ENCODE data around the gene PHKB. TPM values are rescaled to one million over a fixed set of nuclear protein-coding genes. Genes with fewer than 3 reads are reported as not detected.

PHKB gene
- total and polyA plus RNA-seq, 2 of the 8 experiments (the other 6 are each of a cell fraction or from before 2014, with no cell fraction given), result 18.6 to 38.3 TPM

DNA sequence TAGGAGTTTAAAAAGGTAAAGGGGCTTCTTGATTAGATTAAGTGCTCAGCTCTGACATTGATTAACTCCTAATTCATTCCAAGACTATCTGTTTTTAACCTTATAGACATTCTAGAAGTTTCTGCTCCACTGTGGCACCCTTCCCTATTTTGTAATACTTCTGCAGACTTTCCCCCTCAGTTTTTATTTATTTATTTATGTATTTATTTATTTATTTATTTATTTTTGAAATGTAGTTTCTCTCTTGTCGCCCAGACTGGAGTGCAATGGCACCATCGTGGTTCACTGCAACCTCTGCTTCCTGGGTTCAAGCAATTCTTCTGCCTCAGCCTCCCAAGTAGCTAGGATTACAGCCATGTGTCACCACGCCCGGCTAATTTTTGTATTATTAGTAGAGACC lies 185.8 kb downstream of the PHKB start:
- TF ChIP-seq KDM5A (IDR thresholded peaks at IDR 0.05; ENCODE audit: low read length) (no peak), TAF7 (optimal IDR thresholded peaks at IDR 0.05; ENCODE audit: borderline replicate concordance, low read depth, low read length) (no peak), EZH2 (IDR thresholded peaks at IDR 0.05; ENCODE audit: low read depth, low read length, severe bottlenecking) (no peak), KDM4A (IDR thresholded peaks at IDR 0.05; ENCODE audit: low read depth, low read length, severe bottlenecking) (no peak), TBP (IDR thresholded peaks at IDR 0.05; ENCODE audit: low read depth, low read length) (no peak)
- H3K27me3 ChIP-seq (replicated peaks in 1 of 4; ENCODE audit: control insufficient read depth in 3 of 4, extremely low read depth in 1 of 4, insufficient read depth in 3 of 4, low read length in 3 of 4), result no peaks in the 10 kb centered on the region
- CTCF ChIA-PET (ENCODE audit: partially characterized antibody), result no interaction called here

More for the DNA sequence above, 185.8 kb downstream of the PHKB start:
- H3K79me1 ChIP-seq (ENCODE audit: low read depth, low read length), result no peaks in the 10 kb centered on the region
- WGBS, 2 experiments (ENCODE audit: extremely low coverage in 1 of 2, insufficient coverage in 1 of 2, insufficient read length in 1 of 2, insufficient replicate concordance in 2 of 2, low coverage in 1 of 2, low lambda C conversion rate in 2 of 2, missing lambda C conversion rate in 1 of 2), result 95% methylated on average over 4 of the region's 4 CpGs; no CpG with 5 or more reads in 1 of the 2 experiments
- H4K20me1 ChIP-seq (replicated peaks in 1 of 2; ENCODE audit: control insufficient read depth in 1 of 2, insufficient read depth in 2 of 2, low read length in 2 of 2), result no peaks in the 10 kb centered on the region
- 0 out of 8 replicates have a peak, but pooled peaks cover 0 to 2% (median 0%) of the 10 kb centered on the region in 4 experiments for H3K36me3 ChIP-seq (ENCODE audit: control insufficient read depth in 2 of 4, insufficient read depth in 4 of 4, low read length in 3 of 4)
- H3K4me1 ChIP-seq (replicated peaks in 1 of 4; ENCODE audit: control insufficient read depth in 3 of 4, insufficient read depth in 4 of 4, low read length in 3 of 4), result no peaks in the 10 kb centered on the region; a peak in 1 of 7 replicates
- H3K9ac ChIP-seq (replicated peaks in 1 of 4; ENCODE audit: extremely low read depth in 1 of 4, low read depth in 3 of 4, low read length in 3 of 4), result no peak overlapping the region
- H2BK5ac ChIP-seq (ENCODE audit: low read depth, low read length), result no peak overlapping the region
- H3K79me2 ChIP-seq (ENCODE audit: control insufficient read depth in 1 of 2, insufficient read depth in 2 of 2, low read length in 2 of 2), result no peaks in the 10 kb centered on the region
- H2BK12ac ChIP-seq (ENCODE audit: low read depth, low read length), result no peak overlapping the region
- H3K9me3 ChIP-seq (ENCODE audit: insufficient read depth in 2 of 2, low read depth in 1 of 2, low read length in 1 of 2), result no peaks in the 10 kb centered on the region
- no peak overlapping the region for H3K4me3 ChIP-seq (ENCODE audit: extremely low read depth in 1 of 4, insufficient read depth in 2 of 4, low read depth in 3 of 4, low read length in 4 of 4)
- POLR2A ChIA-PET (ENCODE audit: partially characterized antibody), result no interaction called here
- H2BK20ac ChIP-seq (ENCODE audit: low read length), result no peak overlapping the region
- H3K4me2 ChIP-seq (ENCODE audit: insufficient read depth in 1 of 2, low read depth in 2 of 2, low read length in 2 of 2), result no peak overlapping the region
- FAIRE-seq, result no peak
- H3K23ac ChIP-seq (ENCODE audit: insufficient read length), result no peak overlapping the region
- no peak overlapping the region for H4K91ac ChIP-seq (replicated peaks; ENCODE audit: insufficient read length, low read length)
- H4K5ac ChIP-seq (ENCODE audit: insufficient read length, low read depth, low read length), result no peak overlapping the region
- H3K27ac ChIP-seq (ENCODE audit: low read depth, low read length), result no peak overlapping the region
- H2AK5ac ChIP-seq (ENCODE audit: low read depth, low read length), result no peak overlapping the region
- no peak overlapping the region for H2AFZ ChIP-seq (ENCODE audit: low read length)
- DNase-seq (ENCODE audit: low read depth in 1 of 2, low spot score in 2 of 2), result no peak
- no peak overlapping the region for H3K4ac ChIP-seq (replicated peaks; ENCODE audit: insufficient read length, low read depth, low read length)
- no peaks in the 10 kb centered on the region for H3K23me2 ChIP-seq (ENCODE audit: low read depth, low read length)
- no peak overlapping the region for H3K14ac ChIP-seq (ENCODE audit: insufficient read length)
- no peak overlapping the region for H2BK120ac ChIP-seq (replicated peaks; ENCODE audit: low read depth, low read length)
- H3K18ac ChIP-seq (ENCODE audit: extremely low read depth, low read length), result no peak overlapping the region
- H3K56ac ChIP-seq (replicated peaks; ENCODE audit: insufficient read length, low read depth, low read length), result no peak overlapping the region
- no peak overlapping the region for H2BK15ac ChIP-seq (ENCODE audit: low read length)
- H4K8ac ChIP-seq (ENCODE audit: extremely low read depth, insufficient read depth, low read length), result no peak overlapping the region

All from H1 (cell line).